Right atrium auricular region (tissue), 2 donors: ENCODE results near the gene IFNK. TPM values are rescaled to one million over a fixed set of nuclear protein-coding genes. Genes with fewer than 3 reads are reported as not detected.

ENCODE experiments used
- DNase-seq: peaks from one replicate; pipeline ENCODE4 v3.0.0-alpha.2; 2019; ENCODE audit warnings: low spot score
- H3K27ac ChIP-seq, 2 donors: fragments of 200-600 bp; sonication (generic); 1 replicate in 1 of 2; 2 replicates in 1 of 2; pipeline ENCODE4 v1.5.1; 2016 to 2019
- H3K27me3 ChIP-seq, 2 donors: fragments of 200-600 bp; sonication (generic); one replicate each; pipeline versions ENCODE4 v1.5.1 to v1.6.0; 2017 to 2019
- H3K36me3 ChIP-seq: fragments of 200-600 bp; sonication (generic); one replicate; pipeline ENCODE4 v1.5.1; 2016
- H3K4me1 ChIP-seq, 2 donors: fragments of 200-600 bp; sonication (generic); one replicate each; pipeline versions ENCODE4 v1.5.1 to v1.6.0; 2017 to 2019
- H3K4me3 ChIP-seq, 2 donors: fragments of 200-600 bp; sonication (generic); 1 replicate in 1 of 2; 2 replicates in 1 of 2; pipeline ENCODE4 v1.5.1; 2017 to 2019; ENCODE audit warnings: mild to moderate bottlenecking in 1 of 2, moderate library complexity in 1 of 2
- H3K9me3 ChIP-seq, 2 donors: fragments of 200-600 bp; sonication (generic); one replicate each; pipeline ENCODE4 v1.5.1; 2019
- total RNA-seq, 2 donors: library from RNA; depleted of rRNA; stranded (reverse); fragments of >200 nt; gene quantifications; one replicate each; pipeline ENCODE4 v1.1.0, GENCODE V29; 2016
- TF ChIP-seq, protein P1 (sequence below), 2 donors: fragments of 200-600 bp; sonication (generic); IDR thresholded peaks; one replicate each; pipeline ENCODE4 v1.5.1; 2019; ENCODE audit warnings: antibody characterized with exemption in 2 of 2

The IFNK gene
- total RNA-seq, 2 donors from 2014 or later: not detected

GRCh38 chr9:27545471-27545870, 21.4 kb downstream of the IFNK start:
- H3K27ac ChIP-seq: no peak overlapping the region
- H3K27me3 ChIP-seq: no peaks in the 10 kb centered on the region
- peaks cover 0 to 12% of the 10 kb centered on the region in 2 donors for H3K4me1 ChIP-seq
- peaks cover 9% of the 10 kb centered on the region for H3K36me3 ChIP-seq
- no peak overlapping the region for H3K4me3 ChIP-seq
- H3K9me3 ChIP-seq: no peaks in the 10 kb centered on the region
- TF ChIP-seq, protein P1, sequence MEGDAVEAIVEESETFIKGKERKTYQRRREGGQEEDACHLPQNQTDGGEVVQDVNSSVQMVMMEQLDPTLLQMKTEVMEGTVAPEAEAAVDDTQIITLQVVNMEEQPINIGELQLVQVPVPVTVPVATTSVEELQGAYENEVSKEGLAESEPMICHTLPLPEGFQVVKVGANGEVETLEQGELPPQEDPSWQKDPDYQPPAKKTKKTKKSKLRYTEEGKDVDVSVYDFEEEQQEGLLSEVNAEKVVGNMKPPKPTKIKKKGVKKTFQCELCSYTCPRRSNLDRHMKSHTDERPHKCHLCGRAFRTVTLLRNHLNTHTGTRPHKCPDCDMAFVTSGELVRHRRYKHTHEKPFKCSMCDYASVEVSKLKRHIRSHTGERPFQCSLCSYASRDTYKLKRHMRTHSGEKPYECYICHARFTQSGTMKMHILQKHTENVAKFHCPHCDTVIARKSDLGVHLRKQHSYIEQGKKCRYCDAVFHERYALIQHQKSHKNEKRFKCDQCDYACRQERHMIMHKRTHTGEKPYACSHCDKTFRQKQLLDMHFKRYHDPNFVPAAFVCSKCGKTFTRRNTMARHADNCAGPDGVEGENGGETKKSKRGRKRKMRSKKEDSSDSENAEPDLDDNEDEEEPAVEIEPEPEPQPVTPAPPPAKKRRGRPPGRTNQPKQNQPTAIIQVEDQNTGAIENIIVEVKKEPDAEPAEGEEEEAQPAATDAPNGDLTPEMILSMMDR (IDR thresholded peaks at IDR 0.05): no peak
- DNase-seq: no peak

DNA sequence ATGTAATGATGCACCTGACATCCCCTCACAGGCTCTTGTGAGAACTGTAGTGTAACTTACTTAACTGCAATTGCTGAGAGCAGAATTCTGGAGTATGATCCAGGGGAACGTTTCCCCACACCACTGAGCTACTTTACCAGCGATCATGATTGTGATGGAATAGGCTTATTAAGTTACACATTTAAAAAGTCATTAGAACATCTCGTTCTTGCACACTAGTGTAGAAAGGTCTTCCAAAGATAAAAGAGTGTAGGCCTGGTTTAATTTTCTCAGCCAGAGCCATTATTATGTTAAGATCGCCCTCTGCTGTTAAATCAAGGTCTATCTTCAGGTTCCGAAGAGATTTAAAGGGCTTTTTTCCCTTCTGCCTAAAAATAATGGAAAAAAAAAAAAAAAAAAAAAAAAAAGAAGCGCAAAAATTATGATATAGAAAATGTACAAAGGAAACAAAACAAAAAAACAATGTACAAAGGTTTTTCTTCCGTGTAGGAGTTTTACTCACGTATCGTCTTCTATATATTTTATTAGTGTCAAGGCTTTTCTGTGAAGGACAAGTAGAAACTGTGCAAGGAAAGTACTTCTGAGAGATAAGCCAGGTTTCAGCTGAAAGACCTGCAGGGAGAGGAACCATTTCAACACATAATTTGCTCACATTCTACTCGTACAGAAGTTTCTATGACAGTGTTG, 24.1 kb downstream of the IFNK start:
- Histone ChIP-seq H3K4me3 (no peak overlapping the region), H3K36me3 (peaks cover 10% of the 10 kb centered on the region), H3K27me3 (no peaks in the 10 kb centered on the region), H3K4me1 (peaks cover 0 to 9% of the 10 kb centered on the region in 2 donors), H3K9me3 (no peaks in the 10 kb centered on the region), H3K27ac (peak overlapping the region in 1 of 2 donors; percentile 28)
- DNase-seq: no peak
- TF ChIP-seq, protein P1 (IDR thresholded peaks at IDR 0.05): peak in 1 of 2 donors; percentile 66

- Histone ChIP-seq H3K27me3 (no peaks in the 10 kb centered on the region), H3K4me1 (peaks cover 0 to 9% of the 10 kb centered on the region in 2 donors), H3K27ac (no peak overlapping the region), H3K4me3 (no peak overlapping the region), H3K9me3 (no peaks in the 10 kb centered on the region), H3K36me3 (peaks cover 10% of the 10 kb centered on the region)
- TF ChIP-seq, protein P1 (IDR thresholded peaks at IDR 0.05): no peak
- no peak for DNase-seq
These were observed 25.2 kb downstream of the IFNK start for GRCh38 chr9:27549196-27549755.

DNA sequence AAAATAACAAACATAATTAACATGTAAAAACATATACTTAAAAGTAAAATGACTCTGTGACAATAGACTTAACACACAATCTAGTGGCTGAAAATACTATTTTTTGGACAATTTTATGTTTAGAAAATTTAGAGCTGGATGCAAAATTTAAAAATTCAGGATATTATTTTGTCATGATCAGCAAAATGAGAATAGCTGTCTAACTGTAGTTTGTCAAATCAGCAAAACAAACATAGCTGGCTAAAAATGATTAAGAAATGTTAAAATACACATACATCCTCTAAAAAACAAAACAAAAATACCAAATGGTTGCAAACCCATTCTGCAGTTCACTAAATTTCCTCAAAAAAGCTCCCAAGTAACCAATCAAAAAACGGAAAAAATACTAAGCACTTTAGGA, 30.6 kb downstream of the IFNK start:
- H3K36me3 ChIP-seq: peaks cover 41% of the 10 kb centered on the region
- no peak for DNase-seq
- H3K27ac ChIP-seq: no peak overlapping the region
- no peaks in the 10 kb centered on the region for H3K4me1 ChIP-seq
- H3K4me3 ChIP-seq: no peak overlapping the region
- no peaks in the 10 kb centered on the region for H3K9me3 ChIP-seq
- no peaks in the 10 kb centered on the region for H3K27me3 ChIP-seq
- TF ChIP-seq, protein P1 (IDR thresholded peaks at IDR 0.05): no peak

DNA sequence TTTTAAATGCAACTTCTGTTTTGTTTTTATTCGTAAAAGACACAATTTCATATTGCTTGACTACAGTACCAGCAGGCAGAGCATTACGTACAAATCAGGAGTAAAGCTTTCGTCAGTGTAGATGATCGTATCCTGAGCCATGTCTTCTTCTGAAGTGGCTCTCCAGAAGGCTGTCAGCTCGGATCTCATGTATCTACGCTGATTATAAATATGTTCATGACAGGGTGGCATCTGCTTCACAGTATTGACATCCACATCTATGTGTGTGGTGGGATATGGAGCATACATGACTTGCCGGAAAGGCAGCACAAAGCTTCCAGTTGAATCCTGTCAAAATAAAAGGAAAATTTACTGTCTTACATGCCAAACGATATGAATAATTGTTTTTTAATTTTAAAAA, 32.4 kb downstream of the IFNK start:
- TF ChIP-seq, protein P1 (IDR thresholded peaks at IDR 0.05): no peak
- no peaks in the 10 kb centered on the region for H3K9me3 ChIP-seq
- DNase-seq: no peak
- no peaks in the 10 kb centered on the region for H3K4me1 ChIP-seq
- H3K4me3 ChIP-seq: no peak overlapping the region
- H3K36me3 ChIP-seq: peaks cover 42% of the 10 kb centered on the region
- H3K27me3 ChIP-seq: no peaks in the 10 kb centered on the region
- H3K27ac ChIP-seq: no peak overlapping the region
